Astrocyte (in vitro differentiated cells and primary cell): ENCODE results near the gene L1CAM. TPM values are rescaled to one million over a fixed set of nuclear protein-coding genes. Genes with fewer than 3 reads are reported as not detected.

Experiments used
- DNase-seq: peaks from one replicate; pipeline ENCODE4 v3.0.0-alpha.2; 2010; ENCODE audit warnings: low read depth
- FAIRE-seq: peaks from 2 replicates; lab custom pipeline; 2011; peaks lifted over from hg19 to GRCh38; lab: Jason Lieb, UNC
- H2AFZ ChIP-seq: 2 replicates; pipeline ENCODE4 v1.6.0; 2012; ENCODE audit warnings: low read depth, low read length, inconsistent platforms
- H3K27ac ChIP-seq: 2 replicates; pipeline ENCODE4 v1.5.1; 2011; ENCODE audit warnings: low read depth, low read length, inconsistent platforms
- H3K27me3 ChIP-seq: 2 replicates; pipeline ENCODE4 v1.6.0; 2011; ENCODE audit warnings: low read length, inconsistent platforms; ENCODE audit not compliant: insufficient read depth
- H3K36me3 ChIP-seq: 2 replicates; pipeline ENCODE4 v1.5.1; 2011; ENCODE audit warnings: low read length, inconsistent platforms; ENCODE audit not compliant: insufficient read depth
- H3K4me1 ChIP-seq: 2 replicates; pipeline ENCODE4 v1.5.1; 2011; ENCODE audit warnings: low read length, inconsistent platforms; ENCODE audit not compliant: insufficient read depth
- H3K4me2 ChIP-seq: 2 replicates; pipeline ENCODE4 v1.6.0; 2012; ENCODE audit warnings: low read length, inconsistent platforms
- H3K4me3 ChIP-seq: 2 replicates; pipeline ENCODE4 v1.5.1; 2011; ENCODE audit warnings: low read depth, mild to moderate bottlenecking, low read length, inconsistent platforms; ENCODE audit not compliant: insufficient read depth
- H3K79me2 ChIP-seq: 2 replicates; pipeline ENCODE4 v1.6.0; 2012; ENCODE audit warnings: mild to moderate bottlenecking, low read length, inconsistent platforms; ENCODE audit not compliant: insufficient read depth
- H3K9ac ChIP-seq: 2 replicates; pipeline ENCODE4 v1.6.0; 2012; ENCODE audit warnings: mild to moderate bottlenecking, low read length, inconsistent platforms
- H3K9me3 ChIP-seq: 2 replicates; pipeline ENCODE4 v1.5.1; 2012; ENCODE audit warnings: low read depth, mild to moderate bottlenecking, low read length, inconsistent platforms; ENCODE audit not compliant: insufficient read depth
- H4K20me1 ChIP-seq: 2 replicates; pipeline ENCODE4 v1.6.0; 2012; ENCODE audit warnings: low read length, inconsistent platforms; ENCODE audit not compliant: insufficient read depth
- H3K27ac Mint-ChIP-seq: one replicate; pipeline ENCODE4 v1.8.0; 2021; ENCODE audit warnings: mild to moderate bottlenecking, mixed read lengths; ENCODE audit not compliant: unreplicated experiment
- H3K27me3 Mint-ChIP-seq: one replicate; pipeline ENCODE4 v1.8.0; 2021; ENCODE audit warnings: low read depth, mixed read lengths; ENCODE audit not compliant: unreplicated experiment
- H3K36me3 Mint-ChIP-seq: one replicate; pipeline ENCODE4 v1.8.0; 2021; ENCODE audit warnings: low read depth, mixed read lengths; ENCODE audit not compliant: unreplicated experiment
- H3K4me1 Mint-ChIP-seq: one replicate; pipeline ENCODE4 v1.8.0; 2021; ENCODE audit warnings: low read depth, mixed read lengths; ENCODE audit not compliant: unreplicated experiment
- H3K4me3 Mint-ChIP-seq: one replicate; pipeline ENCODE4 v1.8.0; 2021; ENCODE audit warnings: mild to moderate bottlenecking, moderate library complexity, mixed read lengths; ENCODE audit not compliant: unreplicated experiment
- H3K9me3 Mint-ChIP-seq: one replicate; pipeline ENCODE4 v1.8.0; 2021; ENCODE audit warnings: mild to moderate bottlenecking, mixed read lengths; ENCODE audit not compliant: unreplicated experiment
- EZH2 ChIP-seq: IDR thresholded peaks from 2 replicates; pipeline ENCODE4 v1.6.1; 2012; ENCODE audit warnings: mild to moderate bottlenecking, low read length, inconsistent platforms; ENCODE audit not compliant: insufficient read depth
- total RNA-seq: library from RNA; stranded (reverse); gene quantifications from 2 replicates; pipeline ENCODE4 v1.2.1, GENCODE V29; 2021
- TF ChIP-seq, protein P1 (sequence below): IDR thresholded peaks from 2 replicates; pipeline ENCODE4 v1.5.1; 2011; ENCODE audit warnings: low read depth, mild to moderate bottlenecking, inconsistent platforms, low read length, moderate library complexity; ENCODE audit not compliant: insufficient read depth

The L1CAM gene
- total RNA-seq, 1 donor from 2014 or later: 347 TPM

DNA sequence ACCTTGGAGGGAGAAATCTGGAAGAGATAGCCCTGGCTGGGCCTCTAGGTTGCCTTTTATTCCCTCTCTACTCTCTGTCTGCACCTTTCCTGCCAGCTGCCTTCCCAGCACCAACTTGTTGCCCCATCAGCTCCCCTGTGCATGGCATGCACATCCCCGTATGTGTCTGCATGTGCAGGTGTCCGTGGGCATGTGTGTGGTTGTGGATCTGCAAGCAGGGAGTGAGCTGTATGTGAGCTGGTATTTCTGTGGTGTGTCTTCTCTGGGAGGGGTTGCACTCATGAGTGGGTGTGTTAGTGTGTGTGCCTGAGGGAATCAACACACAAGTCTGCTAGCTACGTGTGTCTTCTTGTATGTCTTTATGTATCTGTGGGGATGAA lies 9.9 kb downstream of the L1CAM start:
- H3K27me3 ChIP-seq: peaks cover 8% of the 10 kb centered on the region
- no peak for DNase-seq
- peaks cover 31% of the 10 kb centered on the region for H3K4me1 Mint-ChIP-seq
- H3K36me3 ChIP-seq: no peaks in the 10 kb centered on the region
- H3K79me2 ChIP-seq: no peaks in the 10 kb centered on the region
- H3K4me3 ChIP-seq: no peak overlapping the region
- no peaks in the 10 kb centered on the region for H3K9me3 Mint-ChIP-seq
- H4K20me1 ChIP-seq: no peaks in the 10 kb centered on the region
- H3K9ac ChIP-seq: no peak overlapping the region
- no peaks in the 10 kb centered on the region for H3K9me3 ChIP-seq
- peak overlapping the region; percentile 47 for H3K27ac Mint-ChIP-seq
- no peak for FAIRE-seq
- H3K27me3 Mint-ChIP-seq: no peaks in the 10 kb centered on the region
- no peak overlapping the region for H3K27ac ChIP-seq
- H3K4me2 ChIP-seq: no peak overlapping the region
- peaks cover 6% of the 10 kb centered on the region for H3K36me3 Mint-ChIP-seq
- no peaks in the 10 kb centered on the region for H3K4me1 ChIP-seq
- no peak overlapping the region for H2AFZ ChIP-seq
- no peak overlapping the region for H3K4me3 Mint-ChIP-seq
- TF ChIP-seq, protein P1, sequence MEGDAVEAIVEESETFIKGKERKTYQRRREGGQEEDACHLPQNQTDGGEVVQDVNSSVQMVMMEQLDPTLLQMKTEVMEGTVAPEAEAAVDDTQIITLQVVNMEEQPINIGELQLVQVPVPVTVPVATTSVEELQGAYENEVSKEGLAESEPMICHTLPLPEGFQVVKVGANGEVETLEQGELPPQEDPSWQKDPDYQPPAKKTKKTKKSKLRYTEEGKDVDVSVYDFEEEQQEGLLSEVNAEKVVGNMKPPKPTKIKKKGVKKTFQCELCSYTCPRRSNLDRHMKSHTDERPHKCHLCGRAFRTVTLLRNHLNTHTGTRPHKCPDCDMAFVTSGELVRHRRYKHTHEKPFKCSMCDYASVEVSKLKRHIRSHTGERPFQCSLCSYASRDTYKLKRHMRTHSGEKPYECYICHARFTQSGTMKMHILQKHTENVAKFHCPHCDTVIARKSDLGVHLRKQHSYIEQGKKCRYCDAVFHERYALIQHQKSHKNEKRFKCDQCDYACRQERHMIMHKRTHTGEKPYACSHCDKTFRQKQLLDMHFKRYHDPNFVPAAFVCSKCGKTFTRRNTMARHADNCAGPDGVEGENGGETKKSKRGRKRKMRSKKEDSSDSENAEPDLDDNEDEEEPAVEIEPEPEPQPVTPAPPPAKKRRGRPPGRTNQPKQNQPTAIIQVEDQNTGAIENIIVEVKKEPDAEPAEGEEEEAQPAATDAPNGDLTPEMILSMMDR: no peak
- TF ChIP-seq EZH2: no peak

DNA sequence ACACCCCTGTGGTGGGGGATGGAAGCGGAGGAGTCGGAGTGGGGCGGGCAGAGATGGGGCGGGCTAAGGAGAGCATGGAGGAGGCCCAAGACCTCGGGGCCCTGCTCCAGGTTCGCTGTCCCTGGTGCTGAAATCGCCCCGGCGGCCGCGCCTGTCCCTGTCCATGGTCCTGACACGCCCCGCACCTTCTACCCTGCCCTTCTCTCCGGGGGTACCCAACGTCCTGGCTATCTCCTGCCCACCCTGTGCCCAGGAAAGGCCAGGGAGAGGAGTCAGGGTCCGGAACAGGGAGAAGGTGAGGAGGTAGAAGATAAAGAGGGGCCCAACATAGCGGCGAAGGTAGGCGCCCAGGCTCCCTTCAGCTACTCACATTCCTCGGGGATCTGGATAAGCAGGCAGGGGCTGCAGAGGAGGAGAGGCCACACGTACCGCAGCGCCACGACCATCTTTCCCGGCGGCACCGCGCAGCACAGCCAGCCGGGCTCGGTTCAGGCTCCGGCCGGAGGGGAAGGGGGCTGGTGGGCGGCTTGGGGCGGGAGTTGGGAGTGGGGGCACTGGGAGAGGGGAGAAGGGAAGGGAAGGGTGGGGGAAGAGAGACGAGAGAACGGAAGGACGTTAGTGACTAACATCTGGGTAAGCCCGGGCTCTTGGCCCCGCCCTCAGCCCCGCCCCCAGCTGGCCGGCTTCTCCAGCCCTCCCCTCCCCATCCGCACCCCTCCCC lies 10.4 kb downstream of the L1CAM start:
- H2AFZ ChIP-seq: no peak overlapping the region
- Mint-ChIP-seq H3K36me3 (peaks cover 6% of the 10 kb centered on the region), H3K4me1 (peaks cover 27% of the 10 kb centered on the region), H3K9me3 (no peaks in the 10 kb centered on the region), H3K4me3 (no peak overlapping the region), H3K27me3 (no peaks in the 10 kb centered on the region), H3K27ac (no peak overlapping the region)
- no peaks in the 10 kb centered on the region for H3K36me3 ChIP-seq
- no peak overlapping the region for H3K27ac ChIP-seq
- no peaks in the 10 kb centered on the region for H3K9me3 ChIP-seq
- no peak overlapping the region for H3K4me3 ChIP-seq
- no peaks in the 10 kb centered on the region for H3K4me1 ChIP-seq
- FAIRE-seq (no peak), DNase-seq (no peak)
- H3K79me2 ChIP-seq: no peaks in the 10 kb centered on the region
- no peaks in the 10 kb centered on the region for H4K20me1 ChIP-seq
- H3K4me2 ChIP-seq: no peak overlapping the region
- TF ChIP-seq, protein P1: no peak
- TF ChIP-seq EZH2: no peak
- H3K27me3 ChIP-seq: peaks cover 8% of the 10 kb centered on the region
- no peak overlapping the region for H3K9ac ChIP-seq

DNA sequence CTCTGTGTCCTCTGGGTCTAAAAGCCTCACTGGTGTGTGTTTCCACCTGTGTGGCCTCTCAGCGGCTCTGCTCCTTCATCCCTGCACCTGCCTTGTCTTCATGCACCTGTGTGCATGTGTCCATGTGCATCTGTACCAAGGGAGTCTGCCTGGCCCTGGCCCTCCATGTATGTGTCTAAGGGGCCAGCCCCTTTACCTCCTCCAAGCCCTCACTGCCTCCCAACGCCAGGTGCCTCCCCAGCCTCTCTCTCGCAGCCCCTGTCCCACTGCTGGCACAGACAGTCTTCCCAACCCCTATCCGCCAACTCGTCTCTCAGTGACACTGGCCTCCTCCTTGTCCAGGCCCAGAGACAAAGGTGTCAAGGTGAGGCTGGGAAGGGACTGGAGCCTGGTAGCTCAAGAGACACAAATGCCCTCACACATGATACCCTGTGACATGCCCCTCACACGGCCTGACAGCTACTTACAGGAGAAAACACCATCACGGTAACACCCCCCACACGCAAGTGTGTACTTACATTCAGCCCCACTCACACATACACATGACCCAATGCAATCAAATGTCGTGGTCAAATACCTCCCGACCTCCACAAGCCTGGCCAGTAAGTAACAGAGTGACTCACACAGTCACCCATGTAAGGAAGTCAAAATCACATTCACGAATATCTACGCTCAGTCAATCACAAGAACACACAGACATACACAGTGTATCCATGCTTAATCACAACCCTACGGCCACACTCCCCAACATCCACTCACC lies 11.4 kb downstream of the L1CAM start:
- Histone ChIP-seq H2AFZ (no peak overlapping the region), H4K20me1 (no peaks in the 10 kb centered on the region), H3K9me3 (no peaks in the 10 kb centered on the region), H3K4me2 (no peak overlapping the region), H3K9ac (no peak overlapping the region), H3K4me1 (no peaks in the 10 kb centered on the region), H3K27me3 (peaks cover 8% of the 10 kb centered on the region), H3K27ac (no peak overlapping the region), H3K79me2 (no peaks in the 10 kb centered on the region), H3K4me3 (no peak overlapping the region), H3K36me3 (no peaks in the 10 kb centered on the region)
- DNase-seq: no peak
- H3K4me1 Mint-ChIP-seq: peaks cover 25% of the 10 kb centered on the region
- H3K4me3 Mint-ChIP-seq: peak overlapping the region; percentile 58
- no peaks in the 10 kb centered on the region for H3K9me3 Mint-ChIP-seq
- H3K36me3 Mint-ChIP-seq: peaks cover 6% of the 10 kb centered on the region
- FAIRE-seq: peak; percentile 65
- H3K27me3 Mint-ChIP-seq: no peaks in the 10 kb centered on the region
- no peak overlapping the region for H3K27ac Mint-ChIP-seq
- TF ChIP-seq EZH2: no peak
- TF ChIP-seq, protein P1: no peak
